ENCODE data around the gene RNF44. TPM values are rescaled to one million over a fixed set of nuclear protein-coding genes. Genes with fewer than 3 reads are reported as not detected.

RNF44 gene
- total RNA-seq, 1 donor from 2014 or later, result 96.5 TPM

GRCh38 chr5:176537554-176538229 lies 490 bp upstream of the RNF44 start:
- DNase-seq (peak; percentile 84), ATAC-seq (ENCODE audit: low read depth) (peak; percentile 73)
- POLR2A ChIA-PET, result interaction anchor here (0.6 to 4.2 kb wide), 31 partner anchors 9 to 1071 kb away, joined by 3 to 53 read pairs (median 4); partner anchors contain the start of genes CDHR2, CLTB, DDX41 and FAF2
- no peaks in the 10 kb centered on the region for H3K9me3 Mint-ChIP-seq
- CTCF ChIA-PET, result interaction anchor here (1.5 to 1.6 kb wide), 3 partner anchors 90 to 122 kb away, joined by 4 to 5 read pairs (median 5); partner anchors contain the start of genes CLTB and FAF2
- TF ChIP-seq, protein P1, sequence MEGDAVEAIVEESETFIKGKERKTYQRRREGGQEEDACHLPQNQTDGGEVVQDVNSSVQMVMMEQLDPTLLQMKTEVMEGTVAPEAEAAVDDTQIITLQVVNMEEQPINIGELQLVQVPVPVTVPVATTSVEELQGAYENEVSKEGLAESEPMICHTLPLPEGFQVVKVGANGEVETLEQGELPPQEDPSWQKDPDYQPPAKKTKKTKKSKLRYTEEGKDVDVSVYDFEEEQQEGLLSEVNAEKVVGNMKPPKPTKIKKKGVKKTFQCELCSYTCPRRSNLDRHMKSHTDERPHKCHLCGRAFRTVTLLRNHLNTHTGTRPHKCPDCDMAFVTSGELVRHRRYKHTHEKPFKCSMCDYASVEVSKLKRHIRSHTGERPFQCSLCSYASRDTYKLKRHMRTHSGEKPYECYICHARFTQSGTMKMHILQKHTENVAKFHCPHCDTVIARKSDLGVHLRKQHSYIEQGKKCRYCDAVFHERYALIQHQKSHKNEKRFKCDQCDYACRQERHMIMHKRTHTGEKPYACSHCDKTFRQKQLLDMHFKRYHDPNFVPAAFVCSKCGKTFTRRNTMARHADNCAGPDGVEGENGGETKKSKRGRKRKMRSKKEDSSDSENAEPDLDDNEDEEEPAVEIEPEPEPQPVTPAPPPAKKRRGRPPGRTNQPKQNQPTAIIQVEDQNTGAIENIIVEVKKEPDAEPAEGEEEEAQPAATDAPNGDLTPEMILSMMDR (IDR thresholded peaks at IDR 0.05), result no peak
- intact Hi-C loops (cut with micrococcal nuclease), result loop anchor here (1.0 to 10.0 kb wide), 9 partner anchors 89 to 1577 kb away; partner anchors contain the start of genes ARL10, EIF4E1B, FAF2 and N4BP3
- H3K4me3 Mint-ChIP-seq, result peak overlapping the region; percentile 97
- H3K36me3 Mint-ChIP-seq (ENCODE audit: low read depth), result peaks cover 15% of the 10 kb centered on the region
- peaks cover 74% of the 10 kb centered on the region for H3K4me1 Mint-ChIP-seq
- H3K27me3 Mint-ChIP-seq, result no peaks in the 10 kb centered on the region
- peak overlapping the region; percentile 95 for H3K27ac Mint-ChIP-seq

DNA sequence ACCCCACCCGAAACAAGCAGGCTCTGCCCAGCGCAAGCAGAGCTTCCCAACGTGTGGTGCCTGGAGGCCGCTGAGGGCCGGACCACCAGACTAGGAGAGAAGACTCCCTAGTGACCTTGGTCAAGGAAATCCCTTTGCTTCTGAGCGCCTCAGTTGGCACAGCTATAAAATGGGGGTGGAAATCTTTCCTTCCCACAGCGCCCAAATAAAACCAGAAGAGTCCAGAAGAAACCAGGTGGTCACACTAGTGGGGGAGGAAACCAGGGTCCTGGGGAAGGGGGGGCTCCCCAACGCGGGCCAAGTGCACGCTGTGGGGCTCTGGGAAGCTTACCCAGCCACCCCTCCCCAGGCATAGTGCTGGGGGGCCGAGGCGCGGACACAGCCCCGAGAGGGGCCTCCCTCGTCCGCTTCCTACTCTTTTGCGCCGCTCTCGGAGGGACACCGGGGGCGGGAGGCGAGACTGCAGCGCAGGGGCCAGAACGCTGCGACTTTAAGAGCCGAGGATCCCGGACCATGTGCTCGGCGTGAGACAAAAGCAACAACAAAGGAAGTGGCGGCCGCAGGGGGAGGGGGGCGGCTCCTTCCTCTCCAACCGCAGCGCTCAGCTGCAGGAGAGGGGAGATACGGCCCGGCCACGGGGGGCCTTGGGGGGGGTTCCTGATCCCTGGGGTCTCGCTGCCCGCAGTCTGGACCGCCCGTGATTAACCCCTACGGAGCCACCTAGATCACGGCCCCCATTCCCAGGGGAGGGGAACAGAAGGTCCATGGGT lies 885 bp downstream of the RNF44 start:
- H3K4me3 Mint-ChIP-seq, result peak overlapping the region; percentile 97
- POLR2A ChIA-PET, result interaction anchor here (0.5 to 4.2 kb wide), 27 partner anchors 7 to 1695 kb away, joined by 3 to 53 read pairs (median 4); partner anchors contain the start of genes CDHR2, CLTB, DDX41 and EIF4E1B
- ATAC-seq (ENCODE audit: low read depth), result peak; percentile 11
- H3K9me3 Mint-ChIP-seq, result no peaks in the 10 kb centered on the region
- DNase-seq, result peak; percentile 71
- peaks cover 18% of the 10 kb centered on the region for H3K36me3 Mint-ChIP-seq (ENCODE audit: low read depth)
- H3K27me3 Mint-ChIP-seq, result no peaks in the 10 kb centered on the region
- intact Hi-C loops (cut with micrococcal nuclease), result loop anchor here (2.0 to 10.0 kb wide), 6 partner anchors 96 to 1578 kb away; partner anchors contain the start of genes EIF4E1B, N4BP3, NSD1 and PRELID1
- TF ChIP-seq, protein P1 (IDR thresholded peaks at IDR 0.05), result no peak
- H3K4me1 Mint-ChIP-seq, result peaks cover 67% of the 10 kb centered on the region
- H3K27ac Mint-ChIP-seq, result peak overlapping the region; percentile 95
- CTCF ChIA-PET, result interaction anchor here (1.4 to 3.3 kb wide), 2 partner anchors 7 to 120 kb away, joined by 3 to 19 read pairs; partner anchors contain the start of gene CLTB

GRCh38 chr5:176535664-176536131 lies 1.5 kb downstream of the RNF44 start:
- Mint-ChIP-seq H3K27me3 (no peaks in the 10 kb centered on the region), H3K36me3 (ENCODE audit: low read depth) (peaks cover 22% of the 10 kb centered on the region), H3K4me3 (peak overlapping the region; percentile 97), H3K27ac (peak overlapping the region; percentile 95), H3K4me1 (peaks cover 66% of the 10 kb centered on the region), H3K9me3 (no peaks in the 10 kb centered on the region)
- no peak for DNase-seq
- ATAC-seq (ENCODE audit: low read depth), result no peak
- intact Hi-C loops (cut with micrococcal nuclease), result loop anchor here (2.0 to 10.0 kb wide), 6 partner anchors 97 to 1579 kb away; partner anchors contain the start of genes EIF4E1B, N4BP3, NSD1 and PRELID1
- TF ChIP-seq, protein P1 (IDR thresholded peaks at IDR 0.05), result no peak
- CTCF ChIA-PET, result interaction anchor here (1.4 to 3.3 kb wide), 2 partner anchors 7 to 119 kb away, joined by 3 to 19 read pairs; partner anchors contain the start of gene CLTB
- POLR2A ChIA-PET, result interaction anchor here (0.6 to 4.2 kb wide), 13 partner anchors 8 to 1695 kb away, joined by 3 to 53 read pairs (median 5); partner anchors contain the start of genes CLTB, FAF2, GRK6 and KIAA1191

DNA sequence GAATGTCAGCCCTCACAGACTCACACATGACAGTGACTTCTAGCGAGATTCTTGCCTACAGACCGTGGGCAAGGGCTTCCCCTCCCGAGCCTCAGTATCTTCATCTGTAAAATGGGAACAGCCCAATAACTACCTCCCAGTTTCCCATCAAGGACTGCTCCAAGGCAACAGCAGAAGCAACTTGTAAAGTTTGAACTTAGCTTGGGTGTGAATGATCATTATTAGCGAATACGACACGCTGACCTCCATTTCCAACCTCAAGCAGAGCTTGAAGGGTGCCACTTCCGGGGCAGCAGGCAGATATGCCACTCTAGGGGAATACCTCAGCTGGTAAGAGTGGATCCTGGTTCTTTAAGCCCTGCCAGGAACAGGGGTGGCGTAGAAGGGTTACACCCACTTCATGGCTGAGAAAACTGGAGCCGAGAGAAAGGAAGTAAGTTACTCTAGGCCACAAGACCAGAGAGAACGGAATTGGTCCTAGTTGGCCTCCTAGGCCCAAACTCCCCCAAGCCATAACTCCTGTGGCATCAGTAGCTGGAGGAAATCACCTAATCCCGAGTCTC lies 2.0 kb downstream of the RNF44 start:
- Mint-ChIP-seq H3K4me3 (peak overlapping the region; percentile 97), H3K27me3 (no peaks in the 10 kb centered on the region), H3K27ac (peak overlapping the region; percentile 95), H3K9me3 (no peaks in the 10 kb centered on the region), H3K36me3 (ENCODE audit: low read depth) (peaks cover 22% of the 10 kb centered on the region), H3K4me1 (peaks cover 64% of the 10 kb centered on the region)
- TF ChIP-seq, protein P1 (IDR thresholded peaks at IDR 0.05), result no peak
- intact Hi-C loops (cut with micrococcal nuclease), result loop anchor here (5.0 to 10.0 kb wide), 4 partner anchors 97 to 1580 kb away; partner anchors contain the start of genes EIF4E1B, N4BP3, NSD1 and PRELID1
- no peak for DNase-seq
- POLR2A ChIA-PET, result interaction anchor here (0.7 to 4.2 kb wide), 10 partner anchors 8 to 174 kb away, joined by 3 to 53 read pairs (median 6); partner anchors contain the start of genes CLTB, FAF2, HIGD2A and KIAA1191
- CTCF ChIA-PET, result interaction anchor here (1.4 to 3.3 kb wide), 2 partner anchors 8 to 119 kb away, joined by 3 to 19 read pairs; partner anchors contain the start of gene CLTB
- ATAC-seq (ENCODE audit: low read depth), result peak; percentile 5
